Activated CD4-positive, CD25-positive, alpha-beta regulatory T cell treated with anti-CD3 and anti-CD28 coated beads, Interleukin-2, amount 50 U/mL, for 72 hours (primary cell): Measurements from ENCODE around the gene PIK3R6.

Source experiments
- DNase-seq: peaks from one replicate; pipeline ENCODE4 v3.0.0; 2021

The PIK3R6 gene

DNA sequence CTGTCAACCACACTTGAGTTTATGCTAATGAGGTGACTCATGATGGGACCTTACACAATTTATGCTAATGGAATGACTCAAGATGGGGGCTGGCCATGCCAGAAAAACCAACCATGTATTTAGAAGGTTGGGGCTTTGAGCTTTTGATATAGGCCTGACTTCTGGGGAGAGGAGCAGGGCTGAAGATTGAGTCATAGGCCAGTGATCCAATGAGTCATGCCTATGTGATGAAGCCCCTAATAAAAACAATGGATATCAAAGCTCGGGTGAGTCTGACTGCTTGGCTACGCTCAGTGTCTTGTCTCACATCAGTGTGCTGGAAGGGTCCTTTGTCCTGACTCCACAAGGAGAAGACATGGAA, 75.6 kb downstream of the PIK3R6 start:
- no peak for DNase-seq

DNA sequence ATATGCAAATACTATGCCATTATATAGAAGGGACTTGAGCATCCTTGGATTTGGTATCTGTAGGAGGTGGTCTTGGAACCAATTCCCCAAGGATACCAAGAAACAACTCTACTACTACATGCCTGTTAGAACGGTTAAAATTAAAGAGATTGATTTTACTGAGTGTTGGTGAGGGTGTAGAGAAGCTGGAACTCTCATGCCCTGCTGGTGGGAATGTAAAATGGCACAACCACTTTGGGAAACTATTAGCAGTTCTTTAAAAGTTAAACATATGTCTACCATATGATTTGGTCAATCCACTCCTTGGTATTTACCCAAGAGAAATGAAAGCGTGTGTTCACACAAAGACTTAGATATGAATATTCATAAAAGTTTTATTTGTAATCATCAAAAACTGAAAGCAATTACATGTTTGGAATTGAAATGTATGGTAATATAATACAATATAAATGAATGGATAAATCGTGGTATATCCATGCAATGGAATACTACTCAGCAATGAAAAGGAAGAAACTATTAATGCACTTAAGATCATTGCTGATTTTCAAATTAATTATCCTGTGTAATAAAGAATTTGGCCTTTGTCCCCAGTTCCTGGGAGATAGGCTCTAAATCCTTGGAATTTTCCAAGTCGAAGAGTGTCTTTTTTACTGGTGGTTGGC, 76.1 kb downstream of the PIK3R6 start:
- no peak for DNase-seq

DNA sequence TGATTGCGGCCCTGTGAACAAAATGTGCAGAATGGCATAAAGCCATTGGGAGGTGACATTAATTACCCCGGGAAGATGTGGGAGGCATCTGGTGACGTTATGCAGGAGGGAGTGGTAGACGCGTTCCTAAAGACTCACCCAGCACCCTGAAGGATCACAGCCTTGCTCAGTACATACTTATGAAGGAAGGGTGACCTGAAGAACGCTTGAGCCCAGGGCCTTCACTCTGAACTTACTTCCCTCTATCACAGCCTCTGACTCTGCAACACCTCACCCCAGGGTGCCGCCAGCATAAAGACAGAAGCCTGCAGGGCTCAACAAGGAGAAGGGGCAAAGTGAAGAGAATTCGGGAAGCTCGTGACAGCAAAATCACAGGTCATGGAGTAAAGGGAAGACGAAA, 77.7 kb downstream of the PIK3R6 start:
- no peak for DNase-seq

DNA sequence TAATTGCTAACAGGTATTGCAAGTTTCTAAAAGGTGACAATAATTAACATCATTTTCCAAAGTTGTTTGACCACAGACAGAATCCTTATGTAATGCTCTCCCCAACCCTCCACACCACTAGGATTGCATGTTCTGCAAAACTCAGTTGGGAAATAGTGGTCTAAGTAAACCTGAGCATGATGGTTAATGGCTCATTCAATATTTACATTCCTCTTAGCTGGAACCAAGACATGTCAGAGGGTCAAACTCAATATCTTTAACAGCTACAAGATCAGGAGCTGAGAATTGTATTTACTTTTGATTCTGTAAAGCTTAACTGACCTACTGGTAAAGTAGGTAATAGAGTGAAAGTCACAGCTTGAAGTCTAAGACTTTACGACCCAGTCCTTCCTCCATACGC, 78.5 kb downstream of the PIK3R6 start:
- DNase-seq: no peak

DNA sequence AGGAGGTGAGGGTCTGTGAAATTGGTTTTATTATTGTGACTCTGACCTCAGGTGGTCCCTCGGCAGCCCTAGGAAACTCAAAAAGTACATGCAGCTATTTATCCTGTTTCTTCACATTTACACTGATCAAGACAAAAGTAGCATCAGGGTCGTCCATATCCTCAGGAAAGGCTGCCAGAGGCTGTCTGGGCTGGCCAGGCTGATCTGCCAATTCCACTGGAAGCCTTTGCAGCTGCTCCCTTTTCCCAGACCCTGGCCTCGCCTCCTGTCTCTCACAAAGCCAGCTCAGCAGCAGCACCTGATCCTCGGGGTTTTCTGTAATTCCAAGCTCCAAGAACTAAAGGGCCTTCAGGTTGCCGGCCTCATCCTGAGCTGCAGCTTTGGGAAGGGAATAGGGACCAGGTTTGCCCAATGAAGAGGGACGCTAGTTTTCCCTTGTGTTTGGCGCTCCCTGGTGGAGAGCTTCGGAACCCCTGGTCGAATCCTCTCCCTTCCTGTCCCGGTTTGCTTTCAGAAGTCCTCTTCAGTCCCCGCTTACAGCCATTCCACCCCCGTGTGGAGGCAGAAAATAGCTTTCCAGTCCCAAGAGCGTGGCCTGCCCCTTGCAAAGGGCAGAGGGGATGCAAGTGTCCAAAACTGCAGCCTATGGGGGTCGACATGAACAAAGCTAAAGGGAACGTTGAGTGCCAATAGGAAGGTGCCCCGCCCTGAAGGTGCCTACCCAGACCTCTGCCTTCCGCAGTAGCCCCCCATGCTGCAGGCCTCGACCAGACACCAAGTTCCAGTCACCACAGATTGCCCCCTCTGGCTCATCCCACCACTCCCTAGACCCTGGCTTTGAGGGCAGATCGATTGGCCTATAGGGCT, 81.7 kb downstream of the PIK3R6 start:
- DNase-seq: peak; percentile 72

DNA sequence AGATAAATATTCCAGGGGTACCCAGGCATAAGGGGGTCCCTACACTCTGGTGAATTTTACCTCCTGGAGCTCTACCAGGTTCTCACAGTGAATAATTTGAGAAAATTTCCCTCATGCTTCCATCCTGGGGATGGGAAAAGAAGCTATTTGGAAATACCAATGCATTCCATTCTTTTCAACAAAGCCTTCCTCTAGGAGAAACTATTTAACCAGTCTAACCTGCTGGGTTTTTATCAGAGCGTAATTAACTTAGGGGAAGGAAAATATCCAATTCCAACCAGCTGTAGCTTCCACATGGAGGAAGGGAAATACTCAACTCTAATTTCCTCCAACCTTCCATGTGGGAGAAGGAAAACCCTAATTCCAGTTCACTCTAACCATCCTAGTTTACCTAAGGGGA, 85.3 kb downstream of the PIK3R6 start:
- DNase-seq: no peak

DNA sequence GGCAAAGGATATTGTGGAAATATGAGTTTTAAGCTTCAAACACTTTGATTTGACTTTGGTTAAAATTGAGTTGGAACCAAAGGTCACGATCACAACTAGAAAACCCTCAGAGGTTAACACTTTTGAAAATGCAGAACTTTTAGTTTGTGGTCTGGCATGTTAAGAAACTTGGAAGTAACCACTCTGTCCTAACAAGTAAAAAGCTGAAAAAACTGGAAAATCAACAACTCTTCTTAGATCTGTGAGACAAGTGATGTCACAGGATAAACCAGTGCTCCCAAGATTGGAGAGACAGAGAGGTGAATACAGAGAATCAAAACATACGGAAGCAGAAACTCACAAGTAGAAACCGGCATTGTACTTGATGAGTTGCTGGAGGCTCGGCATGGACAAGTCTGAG, 85.7 kb downstream of the PIK3R6 start:
- no peak for DNase-seq

DNA sequence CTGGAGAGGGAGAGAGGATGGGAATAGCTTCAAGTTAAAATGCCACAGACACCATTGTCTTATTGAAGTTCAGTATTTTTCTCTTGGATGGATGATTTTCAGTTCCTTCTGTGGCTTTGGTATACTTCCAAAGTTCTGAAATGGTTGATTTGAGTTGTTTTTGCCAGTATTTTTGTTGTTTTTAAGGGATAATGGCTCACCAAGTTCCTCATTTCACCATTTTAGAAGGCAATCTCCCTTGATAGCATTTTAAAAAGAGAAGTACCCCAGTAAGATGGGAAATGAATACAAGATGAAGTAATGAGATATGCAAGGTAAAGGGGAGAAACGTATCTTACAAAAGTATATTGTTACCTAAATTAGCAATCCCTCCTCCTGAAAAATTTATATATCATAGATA, 90.6 kb downstream of the PIK3R6 start:
- DNase-seq: no peak

DNA sequence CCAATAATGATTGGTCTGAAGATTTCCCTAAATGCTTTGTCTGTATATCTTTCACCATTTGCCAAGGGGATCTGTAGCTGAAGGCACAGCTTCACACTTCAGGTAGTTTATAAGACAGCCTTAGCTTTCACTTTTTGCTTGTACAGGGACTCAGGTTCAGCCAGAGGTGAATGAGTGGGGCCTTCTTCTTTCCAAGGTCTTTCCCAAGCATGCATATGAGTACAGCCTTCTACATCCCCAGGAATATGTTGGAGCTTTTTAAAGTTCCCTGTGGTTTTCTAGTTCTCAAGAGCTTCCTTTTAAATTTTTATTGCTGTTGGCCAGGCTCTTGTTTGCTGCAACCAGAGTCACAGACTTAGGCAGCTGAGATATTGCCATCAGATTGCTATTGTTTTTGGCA, 91.2 kb downstream of the PIK3R6 start:
- no peak for DNase-seq

DNA sequence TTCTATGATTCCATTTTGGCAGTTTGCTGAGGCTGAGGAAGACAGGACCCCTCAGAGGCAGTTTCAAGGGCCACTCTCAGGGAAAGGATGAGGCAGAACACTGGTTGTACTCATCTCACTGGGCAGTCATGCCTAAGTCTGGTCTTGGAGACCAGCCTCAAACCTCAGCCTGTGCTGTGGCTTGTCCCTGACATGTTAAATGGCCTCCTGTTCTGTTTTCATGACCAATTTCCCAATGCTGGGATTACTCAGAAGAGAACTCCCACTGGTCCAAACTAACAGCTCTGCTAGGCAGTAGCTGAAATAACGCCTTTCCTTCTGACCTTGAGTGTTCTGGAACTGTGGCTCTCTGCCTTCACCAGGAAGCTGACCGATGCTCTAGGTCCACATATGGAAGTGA, 100.7 kb downstream of the PIK3R6 start:
- DNase-seq: no peak

DNA sequence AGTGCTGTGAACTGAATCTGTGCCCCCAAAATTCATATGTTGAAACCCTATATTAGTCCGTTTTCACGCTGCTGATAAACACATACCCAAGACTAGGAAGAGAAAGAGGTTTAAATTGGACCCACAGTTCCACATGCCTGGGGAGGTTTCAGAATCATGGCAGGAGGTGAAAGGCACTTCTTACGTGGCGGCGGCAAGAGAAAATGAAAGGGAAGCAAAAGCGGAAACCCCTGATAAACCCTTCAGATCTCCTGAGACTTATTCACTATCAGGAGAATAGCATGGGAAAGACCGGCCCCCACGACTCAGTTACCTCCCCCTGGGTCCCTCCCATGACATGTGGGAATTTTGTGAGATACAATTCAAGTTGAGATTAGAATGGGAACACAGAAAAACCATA, 105.5 kb downstream of the PIK3R6 start:
- no peak for DNase-seq

DNA sequence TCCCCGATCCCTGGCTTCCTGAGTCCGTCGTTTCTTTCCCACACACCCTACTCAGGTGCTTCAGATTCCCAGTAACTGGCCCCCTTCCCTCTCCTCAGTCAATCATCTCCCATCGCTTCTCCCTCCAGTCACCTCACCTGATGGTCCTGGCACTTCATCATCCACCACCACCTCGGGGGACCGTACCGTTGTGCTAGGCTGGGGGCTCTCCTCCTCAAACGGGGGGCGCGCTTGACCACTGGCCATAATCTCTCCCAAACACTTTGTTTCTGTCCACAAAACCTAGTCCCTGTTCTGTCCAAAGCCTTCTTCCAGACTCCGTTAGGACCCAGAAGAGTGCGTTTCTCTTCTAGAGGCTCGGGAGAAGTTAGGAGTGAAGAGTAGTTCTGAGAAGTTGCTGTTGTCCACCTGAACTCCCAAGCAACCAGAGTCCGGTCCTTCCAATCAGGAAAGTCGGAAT, 109.3 kb downstream of the PIK3R6 start, which contains the start of gene SPDYE4:
Gene SPDYE4, minus strand, starts transcription at position 410 of the 460 bp plus-strand sequence. Its CDS starts 164 bp downstream, at position 246.
- DNase-seq: no peak

DNA sequence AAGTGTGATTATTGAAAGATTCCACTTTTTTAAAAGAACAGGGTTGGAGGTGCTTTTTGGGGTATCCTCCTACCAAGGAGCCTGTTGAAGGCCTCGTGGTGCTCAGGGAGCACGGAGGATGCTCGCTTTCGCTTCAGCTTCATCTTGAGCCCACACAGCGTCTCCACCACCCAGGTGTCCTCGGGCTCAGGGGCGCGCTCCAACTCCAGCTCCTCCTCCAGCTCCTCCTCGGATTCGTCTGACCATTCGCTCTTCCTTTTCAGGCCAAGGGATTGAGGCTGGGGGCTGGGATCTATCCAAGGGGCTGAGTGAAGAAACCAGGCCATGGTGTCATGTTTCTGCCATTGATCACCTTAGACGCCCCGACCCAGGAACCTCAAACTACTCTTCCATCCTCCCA, 110.3 kb downstream of the PIK3R6 start:
- no peak for DNase-seq

DNA sequence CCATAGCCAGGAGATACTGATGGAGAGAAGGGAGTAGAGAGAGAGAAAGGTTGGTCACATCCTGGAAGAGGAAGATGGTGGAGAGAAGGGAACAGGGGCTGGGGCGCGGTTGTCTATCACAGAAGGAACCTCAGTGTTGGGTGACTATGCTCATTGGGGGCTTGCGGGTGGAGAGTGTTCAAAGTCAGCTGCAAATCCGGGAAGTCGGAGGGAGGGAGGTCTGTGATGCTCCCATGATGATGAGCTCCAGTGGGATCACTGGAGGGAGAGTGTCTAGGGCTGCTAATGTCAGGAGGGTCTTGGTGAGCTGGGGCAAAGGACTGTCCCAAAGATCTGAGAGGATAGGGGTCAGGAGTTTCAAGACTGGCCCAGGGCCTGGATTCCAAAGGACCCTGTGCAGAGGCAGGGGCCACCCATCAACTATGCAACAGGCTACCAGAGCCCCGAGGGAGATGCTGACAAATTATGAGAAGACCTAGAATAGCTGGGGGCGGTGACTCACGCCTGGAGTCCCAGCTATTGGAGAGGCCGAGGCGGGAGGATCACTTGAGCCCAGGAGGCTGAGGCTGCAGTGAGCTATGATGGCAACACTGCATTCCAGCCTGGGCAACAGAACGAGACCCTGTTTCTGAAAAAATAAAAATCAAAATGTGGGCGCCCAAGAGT, 111.8 kb downstream of the PIK3R6 start:
- no peak for DNase-seq

DNA sequence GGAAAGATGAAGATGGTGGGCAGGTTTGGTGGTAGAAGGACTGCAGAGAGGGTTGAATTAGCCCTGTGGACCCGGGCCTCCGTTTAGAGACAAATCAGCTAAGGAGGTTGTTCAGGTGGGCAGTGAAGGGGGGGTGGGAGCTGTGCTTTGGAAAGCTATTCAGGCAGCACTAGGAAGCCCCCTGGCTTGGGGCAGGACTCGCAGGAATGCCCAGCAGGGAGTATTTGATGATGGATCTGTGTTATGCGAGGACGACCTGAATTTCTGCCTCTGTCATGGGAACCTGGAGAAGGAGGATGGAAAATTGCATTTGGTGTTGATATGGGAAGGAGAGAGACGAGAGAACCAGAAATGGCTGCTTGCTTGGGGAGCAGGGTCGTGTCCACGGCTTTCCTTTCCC, 112.6 kb downstream of the PIK3R6 start:
- no peak for DNase-seq

DNA sequence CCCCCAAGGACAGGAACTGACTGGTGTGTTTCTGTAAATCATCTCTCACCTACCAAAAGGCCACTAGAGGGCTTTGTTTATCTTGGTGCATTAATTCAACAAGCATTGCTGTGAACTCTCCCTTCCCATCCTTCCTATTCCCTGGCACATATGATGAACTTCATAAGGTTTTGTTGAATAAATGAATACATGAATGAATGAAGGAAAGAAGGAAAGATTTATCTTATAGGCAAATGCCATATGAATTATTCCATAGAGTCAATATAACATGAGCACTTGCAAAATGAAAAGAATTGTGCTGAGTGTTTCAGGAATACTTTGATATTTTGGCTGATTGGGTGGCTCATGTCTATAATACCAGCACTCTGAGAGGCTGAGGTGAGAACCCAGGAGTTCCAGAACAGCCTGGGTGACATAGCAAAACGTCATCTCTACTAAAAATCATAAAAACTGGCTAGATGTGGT, 113.5 kb downstream of the PIK3R6 start:
- DNase-seq: no peak

DNA sequence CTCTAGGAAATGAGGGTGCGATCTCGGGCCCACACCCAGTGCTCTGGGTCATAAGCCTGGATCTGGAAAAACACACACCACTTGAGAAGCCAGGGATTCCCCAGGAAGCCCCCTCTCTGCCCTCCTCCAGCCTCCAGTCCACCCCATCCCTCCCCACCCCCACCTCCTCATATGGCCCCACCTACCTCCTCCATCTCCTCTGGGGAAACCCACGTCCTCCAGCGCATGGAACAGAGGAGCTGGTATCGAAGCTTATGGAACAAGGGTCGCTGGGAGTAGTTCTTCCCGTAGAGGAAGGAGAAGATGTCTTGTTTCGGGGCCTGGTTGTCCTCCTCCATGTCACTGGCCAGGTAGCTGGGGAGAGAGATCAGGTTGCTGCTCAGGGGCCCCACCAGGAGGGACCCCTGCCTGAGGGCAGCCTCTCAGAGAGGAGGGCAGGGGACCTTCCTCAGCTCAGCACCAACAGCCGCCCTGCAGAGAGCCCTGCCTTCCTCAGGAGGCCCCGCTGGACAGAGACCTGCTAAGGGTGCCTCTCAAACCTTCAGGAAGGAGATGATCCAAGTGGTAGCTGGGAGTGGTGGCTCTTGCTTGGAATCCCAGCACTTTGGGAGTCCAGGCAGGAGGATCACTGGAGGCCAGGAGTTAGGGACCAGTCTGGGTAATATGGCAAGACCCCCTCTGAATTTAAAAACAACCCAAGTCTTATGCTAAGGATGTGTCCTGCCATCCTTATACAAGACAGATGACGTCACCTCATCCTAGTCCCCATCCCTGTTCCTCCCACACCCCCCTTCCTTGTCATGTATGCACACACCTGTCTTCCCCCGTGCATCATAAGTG, 114.1 kb downstream of the PIK3R6 start:
- DNase-seq: no peak
